Dedifferentiated amniotic fluid mesenchymal stem cell (primary cell): Measurements from ENCODE around the gene PRRG2.

Source experiments
- DNase-seq: peaks from one replicate; pipeline ENCODE4 v3.0.0-alpha.2; 2016; ENCODE audit errors: extremely low spot score

Gene PRRG2

GRCh38 chr19:49557641-49558325 is 23.3 kb upstream of the PRRG2 start:
- DNase-seq, result no peak

DNA sequence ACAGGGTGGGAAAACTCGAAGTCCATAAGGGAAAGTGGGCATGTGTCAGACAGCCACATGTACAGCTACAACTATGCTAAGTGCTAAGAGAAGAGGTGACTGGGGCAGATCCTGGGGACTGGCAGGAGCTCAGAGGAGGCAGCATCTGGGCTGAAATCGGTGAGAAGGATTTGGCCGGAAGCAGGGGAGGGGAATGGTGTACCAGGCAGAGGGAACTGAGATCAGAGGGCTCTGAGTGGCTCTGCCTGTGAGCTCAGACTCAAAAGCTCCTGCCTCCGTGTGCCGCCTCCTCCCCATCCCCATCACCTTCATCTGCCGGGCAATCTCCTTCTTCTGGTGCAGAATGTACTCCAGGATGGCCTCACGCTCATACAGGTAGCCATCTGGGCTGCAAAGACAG is 22.5 kb upstream of the PRRG2 start:
- no peak for DNase-seq

DNA sequence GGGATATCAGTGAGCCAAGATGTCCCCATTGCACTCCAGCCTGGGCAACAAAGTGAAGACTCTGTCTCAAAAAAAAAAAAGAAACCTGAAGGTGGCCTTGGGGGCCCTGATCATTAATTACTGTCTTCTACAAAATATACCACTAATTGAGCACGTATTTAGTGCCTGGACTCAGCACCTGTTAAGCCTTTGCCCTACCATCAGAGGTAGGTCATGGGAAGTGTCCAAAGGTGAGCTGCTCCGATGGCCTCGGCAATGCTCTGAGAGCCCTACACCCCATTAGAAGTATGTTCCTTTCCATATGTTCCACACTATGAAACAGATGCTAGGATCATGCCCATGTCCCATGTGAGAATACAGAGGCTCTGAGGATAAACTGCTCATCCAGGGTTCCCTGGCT is 21.7 kb upstream of the PRRG2 start:
- no peak for DNase-seq

DNA sequence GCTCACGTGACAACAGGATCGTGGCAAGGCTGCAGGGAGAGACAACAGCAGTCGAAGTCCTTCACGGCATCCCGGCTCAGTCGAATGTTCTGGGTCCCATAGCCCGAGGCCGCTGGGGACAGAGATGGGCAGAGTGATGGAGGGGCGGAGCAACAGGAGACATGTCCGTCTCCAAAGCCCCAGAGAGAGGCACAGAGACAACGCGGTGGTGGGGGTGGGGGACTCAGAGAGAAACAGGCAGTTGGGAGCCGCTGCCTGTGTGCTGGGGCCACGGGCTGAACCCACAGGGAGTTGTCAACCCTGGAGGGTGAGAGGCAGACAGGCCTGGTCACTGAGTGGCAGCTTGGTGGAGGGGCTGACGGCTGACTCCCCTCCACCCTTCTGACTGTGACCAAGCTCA is 21.2 kb upstream of the PRRG2 start:
- DNase-seq, result no peak

GRCh38 chr19:49560358-49560900 is 20.7 kb upstream of the PRRG2 start:
- DNase-seq, result no peak

DNA sequence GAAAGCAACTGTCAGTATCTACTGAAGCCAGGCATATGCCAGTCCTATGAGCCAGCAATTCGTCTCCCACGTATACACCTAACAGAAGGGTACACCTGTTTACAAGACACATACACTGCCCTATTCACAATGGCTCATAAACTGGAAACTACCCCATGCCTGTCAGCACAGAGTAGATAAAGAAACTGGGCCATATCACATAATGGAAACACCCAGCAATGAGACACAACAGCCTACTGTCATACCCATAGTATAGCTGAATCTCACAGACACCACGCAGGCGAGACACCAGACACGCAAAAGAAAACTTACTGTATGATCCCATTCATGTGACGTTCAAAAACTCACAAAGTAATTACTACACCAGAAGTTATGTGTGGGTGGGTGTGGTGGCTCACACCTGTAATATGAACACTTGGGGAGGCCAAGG is 16.5 kb upstream of the PRRG2 start:
- DNase-seq, result no peak

GRCh38 chr19:49565261-49565660 is 15.9 kb upstream of the PRRG2 start:
- no peak for DNase-seq

DNA sequence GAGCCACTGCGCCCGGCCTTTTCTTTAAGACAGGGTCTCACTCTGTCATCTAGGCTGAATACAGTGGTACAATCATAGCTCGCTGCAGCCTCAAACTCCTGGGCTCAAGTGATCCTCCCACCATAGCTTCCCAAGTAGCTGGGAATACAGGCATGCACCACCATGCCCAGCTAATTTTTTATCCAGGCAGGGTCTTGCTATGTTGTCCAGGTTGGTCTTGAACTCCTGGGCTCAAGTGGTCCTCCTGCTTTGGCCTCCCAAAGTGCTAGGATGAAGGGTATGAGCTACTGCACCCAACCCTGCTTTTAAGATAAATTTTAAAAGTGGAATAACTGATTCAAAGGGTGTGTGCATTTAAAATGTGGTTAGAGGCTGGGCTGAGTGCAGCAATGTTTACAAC is 14.8 kb upstream of the PRRG2 start:
- DNase-seq, result no peak

GRCh38 chr19:49567861-49568441 is 13.2 kb upstream of the PRRG2 start:
- no peak for DNase-seq

- peak; percentile 88 for DNase-seq
These were observed 10.8 kb upstream of the PRRG2 start for GRCh38 chr19:49570138-49570856.

GRCh38 chr19:49570997-49571676 is 10.0 kb upstream of the PRRG2 start:
- no peak for DNase-seq

GRCh38 chr19:49573009-49573408 is 8.1 kb upstream of the PRRG2 start:
- no peak for DNase-seq

GRCh38 chr19:49573425-49573824 is 7.7 kb upstream of the PRRG2 start:
- DNase-seq, result no peak

DNA sequence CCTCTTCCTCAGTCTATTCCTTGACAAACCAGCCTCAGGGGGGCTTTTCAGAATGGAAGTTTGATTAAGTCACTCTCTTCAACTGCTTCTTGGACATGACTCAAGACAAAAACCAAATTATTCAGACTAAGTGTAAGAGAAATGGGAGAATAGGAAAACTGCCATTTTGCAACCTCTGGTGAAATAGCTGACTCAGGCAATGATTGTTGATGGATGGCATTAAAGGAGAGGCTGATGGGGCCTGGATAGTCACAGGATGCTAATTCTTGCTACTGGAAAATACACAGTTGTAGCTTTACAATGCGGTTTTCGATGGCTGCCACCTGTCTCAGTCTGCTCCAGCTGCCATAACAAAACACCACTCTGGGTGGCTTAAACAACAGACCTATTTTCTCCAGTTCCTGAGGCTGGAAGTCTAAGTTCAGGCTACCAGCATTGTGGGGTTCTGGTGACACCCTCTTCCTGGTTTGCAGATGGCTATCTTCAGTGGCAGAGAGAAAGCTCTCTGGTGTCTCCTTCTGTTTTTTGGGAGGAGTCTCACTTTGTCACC is 6.8 kb upstream of the PRRG2 start:
- no peak for DNase-seq

DNA sequence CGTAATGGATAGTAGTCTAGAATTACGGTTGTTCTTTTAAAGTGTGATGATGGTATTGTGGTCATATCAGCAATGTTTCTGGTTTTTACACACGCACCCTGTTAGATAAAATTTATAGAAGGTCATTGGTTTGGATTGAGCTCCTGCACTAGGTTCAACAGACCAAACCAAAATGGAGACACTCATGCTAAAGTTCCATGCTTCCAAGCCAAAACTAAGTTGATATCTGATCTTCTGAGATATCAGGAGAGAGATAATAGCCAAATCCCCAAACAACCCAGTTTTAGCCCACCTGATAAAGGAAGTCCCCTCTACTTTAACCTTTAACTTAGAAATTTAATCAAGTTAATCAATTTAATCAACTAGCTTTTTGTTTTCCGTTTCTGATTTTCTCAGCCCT is 1.9 kb upstream of the PRRG2 start:
- DNase-seq, result no peak

DNA sequence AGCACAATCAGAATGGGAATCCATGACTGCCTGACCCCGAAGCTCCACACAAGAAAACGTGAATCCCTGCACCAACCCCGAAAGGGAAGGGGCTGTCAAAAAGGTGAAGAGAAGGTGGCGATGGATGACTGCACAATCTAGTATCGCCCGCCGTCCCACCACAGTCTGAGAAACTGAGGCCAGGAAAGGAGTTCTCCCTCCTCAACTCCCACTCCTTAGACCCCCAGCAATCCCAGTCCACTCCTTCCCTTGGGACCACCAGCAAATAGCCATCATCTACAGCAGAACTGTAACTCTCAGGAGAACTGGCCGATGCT is 1.2 kb upstream of the PRRG2 start:
- DNase-seq, result no peak

GRCh38 chr19:49580264-49581006 is 681 bp upstream of the PRRG2 start, which contains the start of gene NOSIP:
Gene NOSIP, minus strand, starts transcription at chr19:49580556. Its CDS starts 19,865 bp downstream, at chr19:49560691.
- peak; percentile 95 for DNase-seq

DNA sequence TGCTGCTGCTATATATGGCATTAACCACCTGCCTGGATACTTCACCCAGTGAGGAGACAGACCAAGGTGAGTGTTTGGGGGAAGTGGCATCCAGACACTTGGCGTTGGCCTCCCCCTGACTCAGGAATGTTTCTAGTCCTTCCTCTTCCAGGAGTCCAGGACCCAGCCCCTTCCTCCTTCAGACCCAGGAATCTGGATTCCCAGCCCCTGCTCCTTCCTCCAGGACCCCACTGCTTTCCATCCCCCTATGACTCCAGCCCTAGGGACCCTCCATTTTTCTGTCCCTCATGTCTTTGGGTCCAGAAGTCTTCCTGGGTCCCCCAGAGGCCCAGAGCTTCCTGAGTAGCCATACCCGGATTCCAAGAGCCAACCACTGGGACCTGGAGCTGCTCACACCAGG is 2.1 kb downstream of the PRRG2 start:
- DNase-seq, result no peak

DNA sequence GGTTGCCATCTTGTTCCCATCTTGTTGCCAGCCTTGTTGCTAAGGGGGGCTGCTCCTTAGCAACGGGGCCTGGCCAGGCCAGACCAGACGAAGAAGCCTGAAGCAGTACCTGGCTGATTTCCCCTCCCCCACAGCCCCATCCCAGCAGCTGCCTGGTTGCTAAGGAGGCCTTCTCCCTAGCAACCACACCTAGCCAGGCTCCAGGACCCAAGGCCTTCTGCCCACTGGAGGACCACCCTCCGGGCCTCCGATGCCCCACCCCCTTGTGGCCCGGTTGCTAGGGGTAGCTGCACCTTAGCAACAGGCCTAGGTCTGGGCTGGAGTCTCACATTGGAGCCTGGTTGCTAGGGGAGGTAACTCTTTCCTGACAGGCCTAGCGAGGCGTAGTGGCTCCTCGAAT is 3.9 kb downstream of the PRRG2 start:
- no peak for DNase-seq

DNA sequence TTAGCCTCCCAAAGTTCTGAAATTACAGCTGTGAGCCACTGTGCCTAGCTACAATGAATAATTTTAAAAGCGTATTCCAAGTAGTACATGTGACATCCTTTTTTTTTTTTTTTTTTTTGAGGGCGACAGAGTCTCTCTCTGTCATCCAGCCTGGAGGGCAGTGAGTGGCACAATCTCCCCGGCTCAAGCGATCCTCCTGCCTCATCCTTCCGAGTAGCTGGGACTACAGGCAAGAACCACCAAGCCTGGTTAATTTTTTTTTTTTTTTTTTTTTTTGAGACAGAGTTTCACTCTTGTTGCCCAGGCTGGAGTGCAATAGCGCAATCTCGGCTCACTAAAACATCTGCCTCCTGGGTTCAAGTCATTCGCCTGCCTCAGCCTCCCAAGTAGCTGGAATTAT is 6.1 kb downstream of the PRRG2 start:
- no peak for DNase-seq

DNA sequence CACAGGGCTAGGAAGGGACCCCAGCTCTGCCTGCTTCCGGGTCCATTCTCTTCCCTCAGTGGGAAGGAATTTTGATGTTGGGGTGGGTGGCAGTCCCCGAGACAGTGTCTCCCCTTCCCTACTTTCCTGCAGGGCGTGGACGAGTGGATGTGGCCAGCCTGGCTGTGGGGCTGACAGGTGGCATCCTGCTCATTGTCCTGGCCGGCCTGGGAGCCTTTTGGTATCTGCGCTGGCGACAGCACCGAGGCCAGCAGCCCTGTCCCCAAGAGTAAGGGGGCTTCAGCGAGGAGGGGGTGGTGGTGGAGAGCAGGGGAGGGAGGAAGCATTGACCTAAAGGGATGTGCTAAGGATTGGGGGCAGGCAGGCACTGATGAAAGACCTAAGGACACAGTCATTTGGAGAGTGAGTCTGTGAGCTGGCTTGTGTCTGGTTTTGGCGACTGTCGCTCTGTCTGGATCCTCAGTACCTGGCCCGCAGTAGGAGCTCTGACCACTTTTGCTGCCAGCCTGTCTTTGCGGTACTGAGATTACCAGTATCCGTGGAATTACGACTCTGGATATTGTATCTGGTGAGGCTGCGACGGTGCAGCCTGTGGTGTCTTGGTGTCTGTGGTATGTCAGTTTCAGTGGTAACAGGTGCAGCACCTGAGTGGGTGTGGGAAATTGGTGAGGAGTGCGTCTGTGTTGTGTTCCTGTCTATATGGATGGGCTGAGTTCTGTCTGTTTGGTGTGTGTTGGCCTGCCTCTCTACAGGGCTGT is 7.4 kb downstream of the PRRG2 start:
- no peak for DNase-seq
